Left ventricle myocardium inferior (tissue), 1 donor: ENCODE results near the gene PLEKHM1. TPM values are rescaled to one million over a fixed set of nuclear protein-coding genes. Genes with fewer than 3 reads are reported as not detected.

Source experiments
- DNase-seq: peaks from one replicate; pipeline ENCODE4 v3.0.0-alpha.2; 2020
- H3K27ac ChIP-seq: fragments of 200-600 bp; replicated peaks from 2 replicates; pipeline ENCODE4 v1.8.0; 2021
- H3K27me3 ChIP-seq: fragments of 200-600 bp; 2 replicates; pipeline ENCODE4 v1.8.0; 2021; ENCODE audit warnings: low read depth
- H3K36me3 ChIP-seq: fragments of 200-600 bp; 2 replicates; pipeline ENCODE4 v1.8.0; 2021
- H3K4me1 ChIP-seq: fragments of 200-600 bp; 2 replicates; pipeline ENCODE4 v1.8.0; 2021
- H3K4me3 ChIP-seq: fragments of 200-600 bp; 2 replicates; pipeline ENCODE4 v1.8.0; 2021; ENCODE audit warnings: mild to moderate bottlenecking, moderate library complexity
- H3K9me3 ChIP-seq: fragments of 200-600 bp; replicated peaks from 2 replicates; pipeline ENCODE4 v1.8.0; 2021
- intact Hi-C: fragments of 100-400 bp; cut with micrococcal nuclease; formaldehyde crosslinking; loops from one replicate; pipeline ENCODE4 v1.11.0; 2022
- total RNA-seq: library from RNA; stranded (reverse); fragmentation: NEBNext Ultra II Directional; extraction: Animal tissue kit (Norgen Biotek cat#: 25700); gene quantifications from one replicate; pipeline ENCODE4 v1.2.1, GENCODE V29; 2021
- TF ChIP-seq, protein P1 (sequence below): fragments of 200-600 bp; IDR thresholded peaks from 2 replicates; pipeline ENCODE4 v1.8.0; 2021; ENCODE audit warnings: antibody characterized with exemption, mild to moderate bottlenecking, borderline replicate concordance
- donor health status: DM: no; HTN: yes; CAD: no; lungs with severe emphysema.

The PLEKHM1 gene
- total RNA-seq, 1 donor from 2014 or later = 27.3 TPM

DNA sequence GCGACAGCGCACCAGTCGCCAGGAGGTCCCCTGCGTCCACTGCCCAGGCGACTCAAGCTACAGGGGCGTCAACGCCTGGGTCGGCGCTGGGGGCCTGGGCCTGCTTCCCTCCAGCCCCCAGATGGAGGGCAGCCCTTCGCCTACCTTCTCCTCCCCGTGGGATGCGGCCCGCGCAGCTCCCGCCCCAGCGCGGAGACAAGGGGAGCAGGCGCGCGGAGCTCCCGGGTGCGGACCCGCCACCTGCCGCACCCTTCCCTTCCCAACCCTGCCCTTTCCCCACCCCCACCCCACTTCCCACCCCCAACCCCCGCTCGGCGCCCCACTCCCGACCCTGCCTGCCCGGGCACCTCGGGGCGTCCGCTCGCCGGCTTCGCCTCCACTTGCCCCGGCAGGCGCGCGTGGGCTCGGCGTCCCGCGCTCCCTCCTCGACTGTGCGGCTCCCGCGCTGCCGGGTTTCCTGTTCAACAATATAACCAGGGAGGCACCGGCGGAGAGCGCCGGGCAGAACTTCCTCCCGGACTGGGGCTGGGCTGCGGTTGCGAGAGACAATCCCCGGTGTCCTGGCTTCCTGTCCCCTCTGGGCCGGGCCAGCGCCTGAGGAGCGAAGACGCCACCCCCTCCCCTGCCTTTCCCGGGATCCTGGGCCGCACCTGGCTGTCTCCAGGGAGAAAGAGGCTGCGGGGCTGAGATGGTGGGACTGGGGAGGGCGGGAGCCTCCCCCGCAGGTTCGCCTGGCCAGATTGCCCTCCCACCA is 57.9 kb downstream of the PLEKHM1 start, which contains the start of gene ARHGAP27:
Gene ARHGAP27, minus strand, starts transcription at position 466 of the 754 bp plus-strand sequence. CDS start 2,591 bp downstream, outside the sequence.
- H3K4me1 ChIP-seq = peaks cover 58% of the 10 kb centered on the region
- no peaks in the 10 kb centered on the region for H3K9me3 ChIP-seq
- peak within 1 kb of the TSS; percentile 94 for H3K27ac ChIP-seq
- intact Hi-C loops = no loop called here
- H3K4me3 ChIP-seq = peak within 1 kb of the TSS; percentile 74
- H3K36me3 ChIP-seq = peaks cover 28% of the 10 kb centered on the region
- H3K27me3 ChIP-seq = peaks cover 44% of the 10 kb centered on the region
- TF ChIP-seq, protein P1, sequence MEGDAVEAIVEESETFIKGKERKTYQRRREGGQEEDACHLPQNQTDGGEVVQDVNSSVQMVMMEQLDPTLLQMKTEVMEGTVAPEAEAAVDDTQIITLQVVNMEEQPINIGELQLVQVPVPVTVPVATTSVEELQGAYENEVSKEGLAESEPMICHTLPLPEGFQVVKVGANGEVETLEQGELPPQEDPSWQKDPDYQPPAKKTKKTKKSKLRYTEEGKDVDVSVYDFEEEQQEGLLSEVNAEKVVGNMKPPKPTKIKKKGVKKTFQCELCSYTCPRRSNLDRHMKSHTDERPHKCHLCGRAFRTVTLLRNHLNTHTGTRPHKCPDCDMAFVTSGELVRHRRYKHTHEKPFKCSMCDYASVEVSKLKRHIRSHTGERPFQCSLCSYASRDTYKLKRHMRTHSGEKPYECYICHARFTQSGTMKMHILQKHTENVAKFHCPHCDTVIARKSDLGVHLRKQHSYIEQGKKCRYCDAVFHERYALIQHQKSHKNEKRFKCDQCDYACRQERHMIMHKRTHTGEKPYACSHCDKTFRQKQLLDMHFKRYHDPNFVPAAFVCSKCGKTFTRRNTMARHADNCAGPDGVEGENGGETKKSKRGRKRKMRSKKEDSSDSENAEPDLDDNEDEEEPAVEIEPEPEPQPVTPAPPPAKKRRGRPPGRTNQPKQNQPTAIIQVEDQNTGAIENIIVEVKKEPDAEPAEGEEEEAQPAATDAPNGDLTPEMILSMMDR = no peak
- DNase-seq = peak; percentile 71

DNA sequence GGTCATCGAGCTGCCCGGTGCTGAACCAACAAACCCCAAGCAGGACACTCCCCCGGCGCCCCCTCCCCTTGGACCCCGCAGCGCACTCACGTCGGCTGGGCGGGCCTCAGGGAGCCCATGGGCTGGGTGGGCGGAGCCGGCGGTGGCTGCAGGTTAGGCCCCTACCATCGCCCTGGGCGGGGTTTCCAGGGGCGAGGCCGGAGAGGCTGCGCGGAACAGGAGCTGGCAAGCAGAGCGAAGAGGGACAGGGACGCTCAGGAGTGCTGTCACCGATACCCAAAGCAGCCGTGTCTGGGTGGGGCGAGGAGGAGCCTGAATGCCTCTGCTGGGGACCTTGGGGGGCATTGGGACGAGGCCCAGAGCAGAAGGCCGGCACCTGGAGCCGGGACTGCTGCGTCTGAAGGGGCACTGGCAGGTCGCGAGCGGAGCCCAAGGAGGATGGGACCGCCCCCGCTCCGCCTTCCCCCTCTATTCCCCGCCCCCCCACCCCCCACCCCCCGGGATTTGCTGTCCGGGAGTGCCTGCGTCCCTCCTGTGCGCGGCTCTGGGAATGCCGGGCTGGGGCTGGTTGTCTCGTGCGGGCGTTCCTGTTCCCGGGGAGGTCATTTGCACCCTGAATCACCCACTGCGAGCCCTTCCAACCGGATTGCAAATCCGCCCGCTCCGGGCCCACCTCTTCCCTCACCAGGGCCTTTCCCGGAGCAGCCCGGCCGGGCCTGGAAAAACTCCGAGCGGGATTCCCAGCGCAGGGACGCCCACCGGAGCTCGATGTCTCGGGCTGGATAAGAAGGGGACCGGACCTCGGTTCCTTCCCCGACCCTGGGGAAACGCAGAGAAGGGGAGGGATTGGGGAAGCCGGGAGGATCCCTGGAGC is 58.8 kb downstream of the PLEKHM1 start:
- Histone ChIP-seq H3K27ac (peak overlapping the region; percentile 94), H3K4me1 (peaks cover 58% of the 10 kb centered on the region), H3K9me3 (no peaks in the 10 kb centered on the region), H3K36me3 (peaks cover 20% of the 10 kb centered on the region), H3K4me3 (peak overlapping the region; percentile 74), H3K27me3 (peaks cover 44% of the 10 kb centered on the region)
- intact Hi-C loops = no loop called here
- peak; percentile 56 for DNase-seq
- TF ChIP-seq, protein P1 = no peak

DNA sequence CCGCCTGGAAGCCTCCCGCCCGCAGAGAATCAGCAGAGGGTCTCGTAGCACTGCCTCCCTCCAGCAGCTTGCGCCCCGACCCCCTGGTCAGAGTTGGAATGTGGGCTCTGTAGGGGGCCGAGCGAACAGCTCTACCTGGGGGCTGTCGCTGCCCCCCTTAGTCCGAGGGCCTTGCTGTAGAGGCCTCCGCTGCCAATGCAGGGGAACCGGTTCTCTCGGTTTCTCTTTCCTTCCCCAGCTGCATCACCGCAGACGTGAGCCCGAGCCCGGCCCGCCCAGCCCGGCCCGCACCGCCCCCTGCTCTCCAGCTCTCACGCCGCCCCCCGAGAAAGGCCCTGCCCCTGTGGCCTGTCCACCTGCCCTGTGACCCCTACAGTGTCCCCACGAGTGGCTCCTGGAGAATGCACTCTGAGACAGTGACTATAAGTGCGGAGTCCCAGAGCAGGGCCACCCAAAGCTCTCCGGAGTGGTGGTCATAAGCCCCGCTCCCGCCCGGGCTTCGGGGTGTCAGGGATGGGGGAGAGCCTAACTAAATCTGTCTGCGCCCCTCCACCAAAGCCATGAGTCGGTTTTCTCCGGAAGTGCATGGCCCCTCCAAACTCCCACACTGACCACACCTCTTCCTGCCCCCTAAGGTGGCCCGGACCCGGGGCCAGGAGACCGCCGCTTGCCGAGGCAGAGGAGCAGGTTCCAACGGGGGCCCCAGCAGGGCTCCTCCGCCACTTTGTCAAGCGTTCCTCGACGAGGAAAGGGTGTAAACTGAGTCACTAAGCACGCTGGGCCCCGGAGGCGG is 59.6 kb downstream of the PLEKHM1 start:
- H3K36me3 ChIP-seq = peaks cover 12% of the 10 kb centered on the region
- H3K4me3 ChIP-seq = peak overlapping the region; percentile 74
- TF ChIP-seq, protein P1 = no peak
- H3K27me3 ChIP-seq = peaks cover 44% of the 10 kb centered on the region
- no peak for DNase-seq
- no peaks in the 10 kb centered on the region for H3K9me3 ChIP-seq
- intact Hi-C loops = no loop called here
- H3K27ac ChIP-seq = peak overlapping the region; percentile 94
- peaks cover 62% of the 10 kb centered on the region for H3K4me1 ChIP-seq

DNA sequence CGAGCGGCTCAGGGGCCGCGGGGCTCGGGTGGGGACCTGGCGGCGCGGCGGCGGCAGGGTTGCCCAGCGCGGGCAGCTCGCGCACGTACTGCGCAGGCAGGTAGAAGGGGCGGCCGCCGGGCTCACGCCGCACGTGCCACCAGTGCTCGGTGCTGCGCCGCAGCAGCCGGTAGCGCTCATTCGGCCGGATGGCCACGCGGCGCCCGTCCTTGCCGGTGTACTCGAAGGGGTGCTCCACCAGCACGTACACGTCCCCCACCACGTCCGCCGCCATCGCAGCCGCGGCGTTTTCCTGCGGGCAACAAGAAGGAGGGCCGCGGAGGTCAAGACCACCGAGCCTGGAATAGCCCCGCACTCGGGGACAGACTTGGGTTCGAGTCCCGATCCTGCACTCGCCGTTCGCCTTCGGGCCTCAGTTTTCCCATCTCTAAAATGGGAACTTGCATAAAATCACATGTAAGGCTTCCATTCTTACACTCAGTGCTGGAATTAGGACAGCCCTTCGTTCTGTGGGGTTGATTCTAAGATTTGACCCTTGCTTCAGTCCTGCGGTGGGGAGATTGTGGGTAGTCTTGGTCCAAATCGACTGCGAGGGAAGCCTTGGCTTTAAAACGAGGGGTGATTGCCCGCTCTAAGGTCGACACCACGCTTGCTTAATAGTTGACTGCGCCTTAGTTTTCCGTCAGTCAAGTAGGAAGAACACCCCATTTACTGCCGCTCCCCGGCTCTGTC is 60.3 kb downstream of the PLEKHM1 start:
- TF ChIP-seq, protein P1 = no peak
- no peak for DNase-seq
- no peak overlapping the region for H3K27ac ChIP-seq
- intact Hi-C loops = no loop called here
- H3K4me3 ChIP-seq = peak overlapping the region; percentile 74
- peaks cover 44% of the 10 kb centered on the region for H3K27me3 ChIP-seq
- peaks cover 70% of the 10 kb centered on the region for H3K4me1 ChIP-seq
- no peaks in the 10 kb centered on the region for H3K9me3 ChIP-seq
- H3K36me3 ChIP-seq = peaks cover 4% of the 10 kb centered on the region
